Fibroblast of skin of right quadriceps (primary cell): ENCODE data around the gene LRMDA.
"Not testable (repeated sequence)": the region's sequence is repeated elsewhere in the genome, so short reads cannot be mapped to it uniquely, and the experiment has no call there.

Experiments
- DNase-seq: peaks from one replicate; pipeline ENCODE4 v3.0.0-alpha.2; 2013

The LRMDA gene

GRCh38 chr10:75761289-75761688 is 329.9 kb downstream of the LRMDA start:
- DNase-seq: no peak

DNA sequence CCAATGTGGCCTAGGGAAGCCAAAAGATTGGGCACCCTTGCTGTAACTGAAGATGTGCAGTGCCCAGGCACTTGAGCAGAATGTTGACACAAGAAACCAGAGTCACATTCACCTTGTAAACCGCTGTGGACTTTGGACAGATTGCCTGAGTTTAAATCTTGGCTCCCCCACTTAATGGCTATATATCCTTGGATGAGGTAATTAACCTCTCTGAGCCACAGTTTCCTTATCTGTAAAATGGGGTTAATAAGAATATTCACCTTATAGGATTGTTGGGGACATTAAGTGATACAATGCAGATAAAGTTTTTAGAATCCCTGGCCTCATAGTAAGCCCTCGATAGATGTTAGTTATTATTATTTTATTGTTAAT is 331.0 kb downstream of the LRMDA start:
- no peak for DNase-seq

- DNase-seq: no peak
Observed at GRCh38 chr10:75763652-75764051, 332.2 kb downstream of the LRMDA start.

DNA sequence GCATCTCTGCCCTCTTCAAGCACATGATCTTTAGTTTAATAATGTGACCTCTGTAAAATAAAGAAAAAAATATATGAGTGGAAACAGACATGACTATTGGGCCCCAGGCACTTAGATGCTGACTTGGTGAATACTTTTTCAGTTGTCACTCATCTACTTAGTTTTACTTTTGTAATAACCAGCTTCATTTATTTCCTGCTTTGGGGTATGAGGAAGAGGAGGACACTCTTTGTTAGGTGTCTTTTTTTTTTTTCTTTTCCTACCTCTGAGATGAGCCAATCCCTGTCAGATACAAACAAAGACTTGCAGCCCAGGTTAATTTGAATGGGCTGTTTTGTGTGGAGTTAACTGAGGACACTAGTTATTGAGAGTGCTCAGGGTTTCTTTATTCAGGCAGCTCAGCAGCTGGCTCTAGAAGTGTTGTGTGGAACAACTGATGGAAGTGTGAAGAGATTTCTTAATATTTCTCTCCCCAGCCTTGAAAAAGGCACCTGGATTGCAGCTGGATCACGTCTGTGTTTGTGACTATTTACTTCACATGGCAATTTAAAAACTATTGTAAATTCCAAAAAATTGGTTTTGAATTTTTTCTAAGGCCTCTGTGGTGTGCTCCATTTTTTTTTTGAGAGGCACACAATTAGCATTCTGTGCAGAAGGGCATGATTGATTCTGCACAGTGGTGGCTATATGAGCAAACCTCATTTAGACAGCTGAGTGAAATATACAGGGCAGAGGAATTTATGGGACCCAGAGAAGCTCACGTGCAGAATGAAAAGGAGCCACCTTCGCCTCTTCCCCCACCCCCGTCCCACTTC is 333.8 kb downstream of the LRMDA start:
- no peak for DNase-seq

- no peak for DNase-seq
Observed at GRCh38 chr10:75765789-75766096, 334.3 kb downstream of the LRMDA start.

- no peak for DNase-seq
Observed at GRCh38 chr10:75766106-75766505, 334.7 kb downstream of the LRMDA start.

- not testable (repeated sequence) for DNase-seq
Observed at GRCh38 chr10:75766752-75767151, 335.3 kb downstream of the LRMDA start.

- DNase-seq: peak; percentile 19
Observed at GRCh38 chr10:75770626-75771081, 339.2 kb downstream of the LRMDA start.

GRCh38 chr10:75771606-75772005 is 340.2 kb downstream of the LRMDA start:
- no peak for DNase-seq

- DNase-seq: no peak
Observed at GRCh38 chr10:75772153-75772887, 340.9 kb downstream of the LRMDA start.

DNA sequence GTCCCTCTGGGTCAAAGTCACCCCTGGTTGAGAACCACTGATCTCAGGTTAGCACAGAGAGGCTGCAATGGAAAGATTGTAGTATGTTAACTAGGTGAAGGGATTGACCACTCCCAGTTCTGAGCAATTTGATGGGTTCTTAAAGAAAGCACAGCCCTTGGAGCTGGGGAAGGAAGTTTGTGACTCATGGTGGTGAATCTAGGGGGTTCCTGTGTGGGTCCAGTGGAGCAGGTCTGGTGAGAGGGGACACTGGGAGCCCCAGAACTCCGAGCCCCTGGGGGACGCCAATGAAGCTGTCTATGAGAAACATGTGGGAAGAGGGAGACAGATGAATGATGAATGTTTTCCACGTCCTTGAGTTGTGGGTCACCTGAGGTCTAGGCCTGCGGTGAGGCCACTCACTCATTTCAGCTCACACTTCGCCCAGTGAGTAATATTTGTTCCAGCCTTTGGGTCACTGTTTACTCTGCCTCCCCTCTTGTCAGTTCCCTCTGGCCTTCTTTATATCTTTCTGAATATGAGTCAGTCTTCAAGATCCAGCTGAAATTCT is 341.9 kb downstream of the LRMDA start:
- DNase-seq: peak; percentile 38

- no peak for DNase-seq
Observed at GRCh38 chr10:75773813-75774782, 342.7 kb downstream of the LRMDA start.

DNA sequence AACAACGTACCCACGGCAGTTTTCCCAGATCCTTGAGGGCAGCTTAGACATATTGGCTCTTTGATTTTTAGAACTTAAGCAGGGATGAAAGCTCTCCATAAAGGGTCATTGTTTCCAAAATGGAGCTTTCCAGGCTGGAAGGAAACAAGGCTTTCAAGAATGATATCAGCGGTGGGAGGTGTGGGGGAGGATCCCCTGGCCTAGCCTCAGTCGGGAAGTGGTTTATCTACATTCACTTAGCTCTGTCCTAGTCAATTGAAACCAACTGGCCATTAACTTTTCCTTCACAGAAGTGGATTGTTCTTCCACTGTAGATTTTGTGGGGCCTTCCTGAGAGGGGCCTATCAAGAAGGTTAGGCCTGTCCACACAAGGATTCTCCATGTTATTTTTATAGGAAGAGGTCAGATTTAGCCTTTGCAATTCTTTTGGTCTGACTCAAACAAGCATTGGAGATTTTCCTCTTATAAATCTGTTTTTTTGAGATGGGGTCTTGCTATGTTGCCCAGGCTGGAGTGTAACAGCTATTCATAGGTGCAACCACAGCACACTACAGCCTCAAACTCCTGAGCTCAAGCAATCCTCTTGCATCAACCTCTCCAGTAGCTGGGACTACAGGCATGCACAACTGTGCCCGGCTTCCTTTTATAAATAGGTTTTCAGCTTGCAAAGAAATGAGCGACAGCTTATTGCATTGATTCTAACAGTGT is 343.5 kb downstream of the LRMDA start:
- DNase-seq: no peak

GRCh38 chr10:75776738-75777504 is 345.5 kb downstream of the LRMDA start:
- no peak for DNase-seq

GRCh38 chr10:75778665-75779064 is 347.2 kb downstream of the LRMDA start:
- no peak for DNase-seq

GRCh38 chr10:75779276-75779675 is 347.9 kb downstream of the LRMDA start:
- no peak for DNase-seq

- DNase-seq: no peak
Observed at GRCh38 chr10:75782463-75783248, 351.2 kb downstream of the LRMDA start.

DNA sequence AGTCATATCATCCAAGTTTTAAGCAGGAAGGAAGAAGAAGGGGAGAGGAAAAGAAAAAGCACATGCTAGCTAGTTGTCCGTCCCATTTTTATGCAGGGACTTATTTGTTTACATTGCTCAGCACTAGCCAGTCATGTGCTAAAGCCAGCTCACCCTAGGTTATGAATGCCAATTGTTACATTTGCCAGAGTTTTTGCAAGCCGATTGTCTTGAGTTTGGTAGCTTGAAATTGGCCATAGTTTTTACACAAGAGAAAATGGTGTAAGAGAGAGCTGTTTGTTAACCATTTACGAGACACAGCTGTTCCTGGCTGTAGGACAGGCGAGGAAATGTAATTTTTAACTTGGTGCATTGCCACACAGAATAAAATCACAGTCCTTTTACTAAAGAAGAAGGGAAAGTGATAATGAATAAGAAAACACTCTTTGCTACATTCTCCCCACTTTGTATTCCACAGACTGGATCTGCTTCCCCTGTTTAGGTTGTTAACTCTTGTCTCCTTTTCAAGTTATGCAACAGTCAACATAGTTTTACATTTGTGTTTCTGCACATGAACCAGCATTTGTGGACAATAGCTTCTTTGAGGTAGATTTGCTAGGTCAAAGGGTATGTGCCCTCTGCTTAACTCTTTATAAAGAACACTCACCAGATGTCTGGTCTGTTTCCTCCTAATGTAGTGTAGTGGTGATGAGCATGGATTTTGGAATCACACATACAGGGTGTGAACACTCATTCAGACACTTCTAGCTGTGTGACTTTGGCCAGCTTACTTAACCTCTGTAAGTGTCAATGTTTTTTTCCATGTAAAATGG is 357.2 kb downstream of the LRMDA start:
- DNase-seq: no peak

DNA sequence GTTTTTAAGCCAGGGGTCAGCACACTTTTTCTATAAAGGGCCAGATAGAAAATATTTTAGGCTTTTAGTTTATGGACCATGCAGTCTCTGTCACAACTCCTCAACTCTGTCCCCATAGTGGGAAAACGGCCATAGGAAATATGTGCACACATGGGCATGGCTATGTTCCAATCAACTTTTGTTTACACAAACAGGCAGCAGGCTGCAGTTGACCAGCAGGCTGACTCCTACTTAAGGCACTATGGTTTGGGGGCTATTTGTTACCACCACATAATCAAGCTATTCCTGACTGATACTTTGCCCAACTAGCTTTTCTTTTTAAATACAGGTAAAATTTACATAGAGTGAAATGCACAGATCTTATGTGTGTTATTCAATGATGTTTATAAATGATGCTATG is 362.4 kb downstream of the LRMDA start:
- no peak for DNase-seq

DNA sequence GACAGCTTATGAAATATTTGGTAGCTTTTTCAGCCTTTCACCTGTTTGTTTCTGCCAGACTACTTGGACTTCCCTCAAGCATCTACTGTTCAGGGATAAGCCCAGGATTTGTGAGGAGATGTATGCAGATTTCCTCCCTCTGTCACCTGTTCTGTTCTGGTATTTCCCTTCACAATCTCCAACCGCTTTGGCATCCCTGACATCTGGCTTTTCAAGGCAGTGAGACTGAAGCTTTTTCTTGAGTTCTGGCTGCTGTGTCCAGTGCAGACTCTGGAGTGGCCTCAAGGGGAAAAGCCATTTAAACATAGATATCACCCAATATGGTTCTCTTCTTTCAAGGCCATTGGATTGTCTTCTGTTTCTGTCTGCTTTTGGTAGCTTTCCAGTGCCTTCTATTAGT is 369.7 kb downstream of the LRMDA start:
- DNase-seq: no peak
